ENCODE data around the gene DENND4B.

The DENND4B gene

GRCh38 chr1:153882296-153882912, 64.1 kb downstream of the DENND4B start:
- H3K36me3 ChIP-seq (ENCODE audit: low read length) = no peaks in the 10 kb centered on the region
- peak overlapping the region; percentile 31 for H3K4me2 ChIP-seq (ENCODE audit: low read depth, low read length, poor library complexity, severe bottlenecking)
- no peaks in the 10 kb centered on the region for H4K20me1 ChIP-seq (ENCODE audit: low read depth, low read length)
- H3K9me2 ChIP-seq (replicated peaks; ENCODE audit: insufficient read depth, low read length) = no peaks in the 10 kb centered on the region
- no peak for TF ChIP-seq EZH2phosphoT487 (conservative IDR thresholded peaks at IDR 0.05; ENCODE audit: low read length)
- no peak for TF ChIP-seq CTCF (IDR thresholded peaks at IDR 0.05; ENCODE audit: insufficient read depth, low read length, poor library complexity, severe bottlenecking)
- peaks cover 31% of the 10 kb centered on the region for H3F3A ChIP-seq (ENCODE audit: insufficient read depth)
- no peak overlapping the region for H3K4me3 ChIP-seq (ENCODE audit: insufficient read depth, low read length, poor library complexity, severe bottlenecking)
- no peaks in the 10 kb centered on the region for H3K9me3 ChIP-seq (ENCODE audit: insufficient read depth, low read length)
- H3K27me3 ChIP-seq (ENCODE audit: low read length) = no peaks in the 10 kb centered on the region
- H3K9ac ChIP-seq (ENCODE audit: low read length) = no peak overlapping the region
- no peak overlapping the region for H2AFZ ChIP-seq (ENCODE audit: low read depth, low read length, severe bottlenecking)
- H3K27ac ChIP-seq (ENCODE audit: low read depth, low read length) = peak overlapping the region; percentile 58; the same call in 1 of the 2 replicates
- H3K79me2 ChIP-seq (ENCODE audit: insufficient read depth, low read length) = peaks cover 96% of the 10 kb centered on the region

GRCh38 chr1:153881751-153882150, 64.8 kb downstream of the DENND4B start:
- Histone ChIP-seq H2AFZ (ENCODE audit: low read depth, low read length, severe bottlenecking) (no peak overlapping the region), H3K4me2 (ENCODE audit: low read depth, low read length, poor library complexity, severe bottlenecking) (peak overlapping the region; percentile 31)

GRCh38 chr1:153880962-153881361, 65.6 kb downstream of the DENND4B start:
- H3K4me3 ChIP-seq (ENCODE audit: insufficient read depth, low read length, poor library complexity, severe bottlenecking) = no peak overlapping the region

More at GRCh38 chr1:153881751-153882150, 64.8 kb downstream of the DENND4B start:
- Histone ChIP-seq H3F3A (ENCODE audit: insufficient read depth) (peaks cover 29% of the 10 kb centered on the region), H3K27ac (ENCODE audit: low read depth, low read length) (peak overlapping the region; percentile 29), H3K4me3 (ENCODE audit: insufficient read depth, low read length, poor library complexity, severe bottlenecking) (no peak overlapping the region), H3K36me3 (ENCODE audit: low read length) (no peaks in the 10 kb centered on the region), H3K9ac (ENCODE audit: low read length) (no peak overlapping the region), H4K20me1 (ENCODE audit: low read depth, low read length) (no peaks in the 10 kb centered on the region), H3K9me3 (ENCODE audit: insufficient read depth, low read length) (no peaks in the 10 kb centered on the region), H3K27me3 (ENCODE audit: low read length) (no peaks in the 10 kb centered on the region), H3K79me2 (ENCODE audit: insufficient read depth, low read length) (peaks cover 96% of the 10 kb centered on the region), H3K9me2 (replicated peaks; ENCODE audit: insufficient read depth, low read length) (no peaks in the 10 kb centered on the region)
- TF ChIP-seq EZH2phosphoT487 (conservative IDR thresholded peaks at IDR 0.05; ENCODE audit: low read length) = no peak
- TF ChIP-seq CTCF (IDR thresholded peaks at IDR 0.05; ENCODE audit: insufficient read depth, low read length, poor library complexity, severe bottlenecking) = no peak

More at GRCh38 chr1:153880962-153881361, 65.6 kb downstream of the DENND4B start:
- TF ChIP-seq EZH2phosphoT487 (conservative IDR thresholded peaks at IDR 0.05; ENCODE audit: low read length) (no peak), CTCF (IDR thresholded peaks at IDR 0.05; ENCODE audit: insufficient read depth, low read length, poor library complexity, severe bottlenecking) (no peak)
- no peaks in the 10 kb centered on the region for H3K9me2 ChIP-seq (replicated peaks; ENCODE audit: insufficient read depth, low read length)
- peak overlapping the region; percentile 29 for H3K27ac ChIP-seq (ENCODE audit: low read depth, low read length)
- peaks cover 96% of the 10 kb centered on the region for H3K79me2 ChIP-seq (ENCODE audit: insufficient read depth, low read length)
- peaks cover 28% of the 10 kb centered on the region for H3F3A ChIP-seq (ENCODE audit: insufficient read depth)
- H2AFZ ChIP-seq (ENCODE audit: low read depth, low read length, severe bottlenecking) = no peak overlapping the region
- no peaks in the 10 kb centered on the region for H3K9me3 ChIP-seq (ENCODE audit: insufficient read depth, low read length)
- no peak overlapping the region for H3K9ac ChIP-seq (ENCODE audit: low read length)
- no peaks in the 10 kb centered on the region for H4K20me1 ChIP-seq (ENCODE audit: low read depth, low read length)
- peak overlapping the region; percentile 31 for H3K4me2 ChIP-seq (ENCODE audit: low read depth, low read length, poor library complexity, severe bottlenecking)
- no peaks in the 10 kb centered on the region for H3K36me3 ChIP-seq (ENCODE audit: low read length)
- no peaks in the 10 kb centered on the region for H3K27me3 ChIP-seq (ENCODE audit: low read length)

Measured in SU-DHL-6 (cell line).